ENCODE data around the gene SSBP2. TPM values are rescaled to one million over a fixed set of nuclear protein-coding genes. Genes with fewer than 3 reads are reported as not detected.

SSBP2 gene
- total and polyA plus RNA-seq, 4 donors, result 36.2 to 92.0 (median 67.3) TPM

GRCh38 chr5:81572201-81572600 is 178.7 kb downstream of the SSBP2 start:
- Histone ChIP-seq H3K36me3 (ENCODE audit: control insufficient read depth in 1 of 2, insufficient read depth in 2 of 2, low read length in 1 of 2) (peaks cover 0 to 2% of the 10 kb centered on the region in 2 donors), H3K27ac (ENCODE audit: low read depth in 1 of 2, low read length in 2 of 2) (no peak overlapping the region), H3K27me3 (ENCODE audit: control insufficient read depth in 1 of 2, insufficient read depth in 2 of 2, low read length in 1 of 2) (no peaks in the 10 kb centered on the region), H3K4me3 (ENCODE audit: low read length in 2 of 2) (no peak overlapping the region), H3K4me1 (ENCODE audit: control insufficient read depth in 1 of 2, insufficient read depth in 2 of 2, low read length in 2 of 2) (peaks cover 0 to under 1% of the 10 kb centered on the region in 2 donors), H3K9me3 (ENCODE audit: control insufficient read depth, low read length) (peaks cover 3% of the 10 kb centered on the region)
- intact Hi-C loops (cut with DNase I), result loop anchor here in 1 of 2 donors (2.0 kb wide), 1 partner anchor 15 kb away; no protein-coding TSS in a partner anchor
- no peak for DNase-seq
- ATAC-seq (ENCODE audit: low FRiP score), result no peak

DNA sequence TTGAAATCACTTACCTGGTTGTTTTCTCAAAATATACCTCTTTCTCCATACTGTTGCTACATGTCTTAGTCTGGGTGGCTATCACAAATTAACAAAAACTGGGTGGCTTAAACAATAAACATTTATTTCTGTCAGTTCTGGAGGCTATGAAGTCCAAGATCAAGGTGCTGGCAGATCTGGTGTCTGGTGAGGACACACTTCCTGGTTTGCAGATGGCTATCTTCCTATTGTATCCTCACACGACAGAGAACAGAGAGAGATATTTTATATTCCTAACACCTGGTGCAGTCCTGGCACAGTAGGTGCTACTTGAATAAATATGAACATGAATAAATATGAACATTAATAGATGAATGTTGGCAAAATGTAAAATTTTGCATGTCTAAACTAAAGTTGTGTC is 192.7 kb downstream of the SSBP2 start:
- H3K27ac ChIP-seq (ENCODE audit: low read depth in 1 of 2, low read length in 2 of 2), result no peak overlapping the region
- no peaks in the 10 kb centered on the region for H3K36me3 ChIP-seq (ENCODE audit: control insufficient read depth in 1 of 2, insufficient read depth in 2 of 2, low read length in 1 of 2)
- intact Hi-C loops (cut with DNase I), result no loop called here
- WGBS, 2 donors, result 86 to 88% methylated on average over 1 of the region's 1 CpG
- no peaks in the 10 kb centered on the region for H3K9me3 ChIP-seq (ENCODE audit: control insufficient read depth, low read length)
- ATAC-seq (ENCODE audit: low FRiP score) (no peak), DNase-seq (no peak)
- no peak overlapping the region for H3K4me3 ChIP-seq (ENCODE audit: low read length in 2 of 2)
- H3K4me1 ChIP-seq (ENCODE audit: control insufficient read depth in 1 of 2, insufficient read depth in 2 of 2, low read length in 2 of 2), result no peaks in the 10 kb centered on the region
- H3K27me3 ChIP-seq (ENCODE audit: control insufficient read depth in 1 of 2, insufficient read depth in 2 of 2, low read length in 1 of 2), result no peaks in the 10 kb centered on the region

DNA sequence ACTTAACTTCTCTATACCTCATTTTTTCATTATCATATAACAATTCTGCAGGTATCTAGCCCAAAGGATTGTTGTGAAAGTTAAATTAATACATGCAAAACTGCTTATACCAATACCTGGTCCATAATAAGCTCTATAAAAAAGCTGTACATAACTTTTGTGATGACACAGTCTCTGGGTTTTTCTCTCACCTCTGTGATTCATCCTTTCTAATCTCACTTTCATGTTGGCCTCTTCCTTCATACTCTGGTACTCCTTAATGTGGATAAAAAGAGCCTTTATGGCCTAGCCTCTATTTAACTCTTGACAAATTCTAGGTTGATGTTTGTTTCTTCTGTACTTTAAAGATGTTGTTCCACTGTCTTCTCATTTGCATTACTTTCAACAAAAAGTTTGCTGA is 194.1 kb downstream of the SSBP2 start:
- ATAC-seq (ENCODE audit: low FRiP score), result no peak
- intact Hi-C loops (cut with DNase I), result loop anchor here in 1 of 2 donors (2.0 kb wide), 1 partner anchor 16 kb away; no protein-coding TSS in a partner anchor
- DNase-seq, result no peak

GRCh38 chr5:81555865-81556264 is 195.0 kb downstream of the SSBP2 start:
- 7 to 13% methylated on average over 2 of the region's 2 CpGs for WGBS, 2 donors

More for the DNA sequence above, 194.1 kb downstream of the SSBP2 start:
- Histone ChIP-seq H3K9me3 (ENCODE audit: control insufficient read depth, low read length) (no peaks in the 10 kb centered on the region), H3K27me3 (ENCODE audit: control insufficient read depth in 1 of 2, insufficient read depth in 2 of 2, low read length in 1 of 2) (no peaks in the 10 kb centered on the region), H3K27ac (ENCODE audit: low read depth in 1 of 2, low read length in 2 of 2) (no peak overlapping the region), H3K4me1 (ENCODE audit: control insufficient read depth in 1 of 2, insufficient read depth in 2 of 2, low read length in 2 of 2) (no peaks in the 10 kb centered on the region), H3K4me3 (ENCODE audit: low read length in 2 of 2) (no peak overlapping the region), H3K36me3 (ENCODE audit: control insufficient read depth in 1 of 2, insufficient read depth in 2 of 2, low read length in 1 of 2) (no peaks in the 10 kb centered on the region)

DNA sequence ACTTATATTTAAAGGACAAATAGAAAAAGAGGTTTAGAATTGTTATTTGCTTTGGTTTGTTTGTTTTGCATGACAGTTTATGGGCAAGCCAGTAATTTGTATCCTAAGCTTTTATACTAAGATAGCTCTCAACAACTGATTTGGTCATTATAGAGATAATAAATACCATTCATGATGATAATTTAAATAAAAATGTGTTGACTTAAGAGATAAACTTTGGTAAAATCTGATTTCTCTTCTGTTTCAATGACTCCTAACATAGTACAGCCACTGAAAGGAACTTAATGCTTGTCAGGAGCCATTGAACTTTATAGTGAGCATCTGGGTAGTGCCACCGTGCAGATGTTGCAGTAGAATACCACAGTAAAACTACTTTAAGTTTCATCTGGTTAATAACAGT is 196.2 kb downstream of the SSBP2 start:
- H3K36me3 ChIP-seq (ENCODE audit: control insufficient read depth in 1 of 2, insufficient read depth in 2 of 2, low read length in 1 of 2), result no peaks in the 10 kb centered on the region
- ATAC-seq (ENCODE audit: low FRiP score) (no peak), DNase-seq (no peak)
- no peak overlapping the region for H3K27ac ChIP-seq (ENCODE audit: low read depth in 1 of 2, low read length in 2 of 2)
- intact Hi-C loops (cut with DNase I), result no loop called here
- no peaks in the 10 kb centered on the region for H3K4me1 ChIP-seq (ENCODE audit: control insufficient read depth in 1 of 2, insufficient read depth in 2 of 2, low read length in 2 of 2)
- H3K9me3 ChIP-seq (ENCODE audit: control insufficient read depth, low read length), result no peaks in the 10 kb centered on the region
- WGBS, 2 donors, result 90 to 97% methylated on average over 1 of the region's 1 CpG
- H3K4me3 ChIP-seq (ENCODE audit: low read length in 2 of 2), result no peak overlapping the region
- no peaks in the 10 kb centered on the region for H3K27me3 ChIP-seq (ENCODE audit: control insufficient read depth in 1 of 2, insufficient read depth in 2 of 2, low read length in 1 of 2)

More at GRCh38 chr5:81555865-81556264, 195.0 kb downstream of the SSBP2 start:
- Histone ChIP-seq H3K27me3 (ENCODE audit: control insufficient read depth in 1 of 2, insufficient read depth in 2 of 2, low read length in 1 of 2) (no peaks in the 10 kb centered on the region), H3K4me1 (ENCODE audit: control insufficient read depth in 1 of 2, insufficient read depth in 2 of 2, low read length in 2 of 2) (no peaks in the 10 kb centered on the region), H3K27ac (ENCODE audit: low read depth in 1 of 2, low read length in 2 of 2) (no peak overlapping the region), H3K36me3 (ENCODE audit: control insufficient read depth in 1 of 2, insufficient read depth in 2 of 2, low read length in 1 of 2) (no peaks in the 10 kb centered on the region), H3K4me3 (ENCODE audit: low read length in 2 of 2) (no peak overlapping the region), H3K9me3 (ENCODE audit: control insufficient read depth, low read length) (no peaks in the 10 kb centered on the region)
- ATAC-seq (ENCODE audit: low FRiP score), result no peak
- intact Hi-C loops (cut with DNase I), result loop anchor here in 1 of 2 donors (2.0 kb wide), 1 partner anchor 17 kb away; no protein-coding TSS in a partner anchor
- DNase-seq, result no peak

DNA sequence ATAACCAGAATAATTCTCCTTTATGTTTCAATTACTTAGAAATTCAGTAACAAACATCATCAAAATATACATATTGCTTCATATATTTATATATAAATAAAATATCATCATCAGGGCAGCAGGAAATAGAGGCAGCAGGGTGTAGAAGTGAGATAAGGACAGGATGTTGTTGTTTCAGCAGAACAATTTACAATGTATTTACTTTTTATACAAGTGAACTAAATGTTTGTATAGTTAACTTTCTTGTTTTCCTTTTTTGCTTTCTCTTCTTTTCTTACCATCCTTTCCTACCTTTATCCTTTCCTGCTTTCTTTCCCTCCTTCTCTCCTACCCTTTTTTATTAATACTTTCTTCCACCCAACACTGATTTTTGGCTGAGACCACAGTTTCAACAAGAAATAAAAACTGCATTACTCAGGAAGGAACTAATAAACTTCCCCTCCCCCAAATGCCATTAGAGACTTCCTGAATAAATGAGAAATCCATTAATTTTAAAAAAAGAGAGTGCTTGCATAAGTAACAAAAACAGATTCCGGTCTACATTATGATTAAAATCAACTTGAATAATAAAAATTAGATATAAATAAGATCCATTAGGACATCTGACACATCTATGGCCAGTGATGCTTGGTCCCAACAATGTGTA is 197.2 kb downstream of the SSBP2 start:
- H3K27me3 ChIP-seq (ENCODE audit: control insufficient read depth in 1 of 2, insufficient read depth in 2 of 2, low read length in 1 of 2), result no peaks in the 10 kb centered on the region
- DNase-seq (no peak), ATAC-seq (ENCODE audit: low FRiP score) (no peak)
- intact Hi-C loops (cut with DNase I), result no loop called here
- no peaks in the 10 kb centered on the region for H3K9me3 ChIP-seq (ENCODE audit: control insufficient read depth, low read length)
- no peak overlapping the region for H3K4me3 ChIP-seq (ENCODE audit: low read length in 2 of 2)
- no peaks in the 10 kb centered on the region for H3K36me3 ChIP-seq (ENCODE audit: control insufficient read depth in 1 of 2, insufficient read depth in 2 of 2, low read length in 1 of 2)
- 86 to 91% methylated on average over 1 of the region's 1 CpG for WGBS, 2 donors
- H3K4me1 ChIP-seq (ENCODE audit: control insufficient read depth in 1 of 2, insufficient read depth in 2 of 2, low read length in 2 of 2), result no peaks in the 10 kb centered on the region
- H3K27ac ChIP-seq (ENCODE audit: low read depth in 1 of 2, low read length in 2 of 2), result no peak overlapping the region

DNA sequence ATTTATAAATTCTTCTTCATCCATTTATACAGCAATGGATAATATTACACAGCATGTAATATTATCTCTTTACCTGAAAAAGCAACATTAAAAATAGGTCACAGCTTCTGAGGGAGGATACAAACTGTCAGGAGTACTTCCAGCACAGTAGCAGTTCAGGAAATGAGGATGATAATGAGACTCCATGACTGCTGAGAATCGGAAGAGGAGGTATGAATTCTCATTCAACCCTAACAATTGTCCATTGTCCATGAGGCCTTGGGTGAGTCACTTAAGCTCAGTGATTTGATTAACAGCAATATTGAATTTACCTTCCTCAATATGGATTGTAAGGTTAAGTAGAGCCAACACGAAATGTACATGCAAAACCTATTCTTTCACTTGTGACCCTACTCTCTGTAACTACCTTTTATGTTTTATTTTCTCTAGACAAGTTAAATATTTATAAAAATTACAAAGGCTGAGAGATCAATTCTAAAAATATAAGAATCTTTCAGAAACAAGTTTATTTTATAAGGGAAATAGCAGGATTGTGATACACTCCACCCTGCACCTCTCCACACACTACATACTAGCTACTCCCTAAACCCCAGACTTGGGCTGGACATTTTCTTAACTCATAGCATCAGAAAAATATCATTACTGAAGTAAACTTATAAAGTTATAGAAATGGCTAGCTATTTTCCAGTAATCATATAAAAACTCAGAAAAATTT is 197.9 kb downstream of the SSBP2 start:
- 88 to 90% methylated on average over 2 of the region's 2 CpGs for WGBS, 2 donors

GRCh38 chr5:81549123-81549522 is 201.8 kb downstream of the SSBP2 start:
- intact Hi-C loops (cut with DNase I), result no loop called here
- DNase-seq (no peak), ATAC-seq (ENCODE audit: low FRiP score) (no peak)
- Histone ChIP-seq H3K27me3 (ENCODE audit: control insufficient read depth in 1 of 2, insufficient read depth in 2 of 2, low read length in 1 of 2) (no peaks in the 10 kb centered on the region), H3K36me3 (ENCODE audit: control insufficient read depth in 1 of 2, insufficient read depth in 2 of 2, low read length in 1 of 2) (no peaks in the 10 kb centered on the region), H3K4me3 (ENCODE audit: low read length in 2 of 2) (no peak overlapping the region), H3K9me3 (ENCODE audit: control insufficient read depth, low read length) (no peaks in the 10 kb centered on the region), H3K27ac (ENCODE audit: low read depth in 1 of 2, low read length in 2 of 2) (no peak overlapping the region), H3K4me1 (ENCODE audit: control insufficient read depth in 1 of 2, insufficient read depth in 2 of 2, low read length in 2 of 2) (no peaks in the 10 kb centered on the region)
- WGBS, 2 donors, result 97 to 98% methylated on average over 7 of the region's 7 CpGs

More for the DNA sequence above, 197.9 kb downstream of the SSBP2 start:
- H3K36me3 ChIP-seq (ENCODE audit: control insufficient read depth in 1 of 2, insufficient read depth in 2 of 2, low read length in 1 of 2), result no peaks in the 10 kb centered on the region
- intact Hi-C loops (cut with DNase I), result no loop called here
- no peak overlapping the region for H3K4me3 ChIP-seq (ENCODE audit: low read length in 2 of 2)
- no peak for ATAC-seq (ENCODE audit: low FRiP score)
- no peak overlapping the region for H3K27ac ChIP-seq (ENCODE audit: low read depth in 1 of 2, low read length in 2 of 2)
- no peaks in the 10 kb centered on the region for H3K4me1 ChIP-seq (ENCODE audit: control insufficient read depth in 1 of 2, insufficient read depth in 2 of 2, low read length in 2 of 2)
- no peaks in the 10 kb centered on the region for H3K9me3 ChIP-seq (ENCODE audit: control insufficient read depth, low read length)
- no peaks in the 10 kb centered on the region for H3K27me3 ChIP-seq (ENCODE audit: control insufficient read depth in 1 of 2, insufficient read depth in 2 of 2, low read length in 1 of 2)
- no peak for DNase-seq

DNA sequence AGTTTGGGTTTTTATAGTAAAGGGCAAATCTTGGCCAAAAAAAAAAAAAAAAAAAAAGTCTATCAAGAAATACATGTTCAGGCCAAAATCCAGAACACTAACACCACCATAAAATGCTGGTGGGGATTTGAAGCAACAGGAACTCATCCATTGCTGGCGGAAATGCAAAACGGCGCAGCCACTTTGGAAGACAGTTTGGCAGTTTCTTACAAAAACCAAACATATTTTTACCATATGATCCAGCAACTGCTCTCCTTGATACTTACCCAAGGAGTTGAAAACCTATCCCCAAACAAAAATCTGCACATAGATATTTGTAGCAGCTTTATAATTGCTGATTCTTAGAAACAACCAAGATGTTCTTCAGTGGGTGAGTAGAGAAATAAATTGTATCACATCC is 203.9 kb downstream of the SSBP2 start:
- no peaks in the 10 kb centered on the region for H3K9me3 ChIP-seq (ENCODE audit: control insufficient read depth, low read length)
- DNase-seq (no peak), ATAC-seq (ENCODE audit: low FRiP score) (no peak)
- no peak overlapping the region for H3K27ac ChIP-seq (ENCODE audit: low read depth in 1 of 2, low read length in 2 of 2)
- H3K27me3 ChIP-seq (ENCODE audit: control insufficient read depth in 1 of 2, insufficient read depth in 2 of 2, low read length in 1 of 2), result no peaks in the 10 kb centered on the region
- WGBS, 2 donors, result 95 to 98% methylated on average over 3 of the region's 3 CpGs
- intact Hi-C loops (cut with DNase I), result no loop called here
- no peaks in the 10 kb centered on the region for H3K4me1 ChIP-seq (ENCODE audit: control insufficient read depth in 1 of 2, insufficient read depth in 2 of 2, low read length in 2 of 2)
- no peak overlapping the region for H3K4me3 ChIP-seq (ENCODE audit: low read length in 2 of 2)
- H3K36me3 ChIP-seq (ENCODE audit: control insufficient read depth in 1 of 2, insufficient read depth in 2 of 2, low read length in 1 of 2), result no peaks in the 10 kb centered on the region
